PC-9 (cell line): Measurements from ENCODE around the gene SERTAD2. TPM values are rescaled to one million over a fixed set of nuclear protein-coding genes. Genes with fewer than 3 reads are reported as not detected.

ENCODE experiments used
- BruUV-seq: library from RNA; stranded (reverse); fragments of 400-500 nt; replicated peaks from 2 replicates; lab custom pipeline; 2021; lab: Mats Ljungman, UMichigan
- CTCF ChIA-PET: fragments of 300-600 bp; sonication (Branson Sonifier 250); formaldehyde crosslinking; loops from one replicate; lab custom pipeline; 2022; ENCODE audit warnings: antibody characterized with exemption; lab: Charles Lee
- POLR2A ChIA-PET: fragments of 300-600 bp; sonication (Branson Sonifier 250); formaldehyde crosslinking; loops from one replicate; lab custom pipeline; 2022; ENCODE audit warnings: antibody characterized with exemption; ENCODE audit not compliant: unreplicated experiment; lab: Charles Lee
- DNase-seq, 2 experiments: peaks; one replicate each; pipeline versions ENCODE4 v3.0.0 to v3.0.0-alpha.2; 2015 to 2022; ENCODE audit warnings: mixed read lengths in 1 of 2
- H2AFZ ChIP-seq: fragments of 200-600 bp; sonication (generic); 2 replicates; pipeline ENCODE4 v1.8.1; 2017; ENCODE audit warnings: antibody characterized with exemption
- H3F3A ChIP-seq: fragments of 200-600 bp; sonication (generic); 2 replicates; pipeline ENCODE4 v1.8.1; 2017; ENCODE audit warnings: antibody characterized with exemption, mild to moderate bottlenecking, low read depth; ENCODE audit not compliant: insufficient read depth
- H3K27ac ChIP-seq: fragments of 200-600 bp; sonication (generic); 2 replicates; pipeline ENCODE4 v1.6.1; 2016; ENCODE audit warnings: mixed run types
- H3K27me3 ChIP-seq: fragments of 200-600 bp; sonication (generic); 2 replicates; pipeline ENCODE4 v1.6.1; 2016; ENCODE audit warnings: low read depth, mixed run types; ENCODE audit not compliant: insufficient read depth
- H3K36me3 ChIP-seq: fragments of 200-600 bp; sonication (generic); 2 replicates; pipeline ENCODE4 v1.6.1; 2016; ENCODE audit warnings: low read depth, mixed run types
- H3K4me1 ChIP-seq: fragments of 200-600 bp; sonication (generic); replicated peaks from 2 replicates; pipeline ENCODE4 v1.6.1; 2016; ENCODE audit warnings: mixed run types; ENCODE audit not compliant: insufficient read depth
- H3K4me2 ChIP-seq: fragments of 200-600 bp; sonication (generic); 2 replicates; pipeline ENCODE4 v1.6.1; 2017; ENCODE audit warnings: mixed run types
- H3K4me3 ChIP-seq: fragments of 200-600 bp; sonication (generic); 2 replicates; pipeline ENCODE4 v1.6.1; 2016; ENCODE audit warnings: mixed run types
- H3K79me2 ChIP-seq: fragments of 200-600 bp; sonication (generic); 2 replicates; pipeline ENCODE4 v1.6.1; 2017; ENCODE audit warnings: low read depth, mixed run types
- H3K9me2 ChIP-seq: fragments of 200-600 bp; sonication (generic); 2 replicates; pipeline ENCODE4 v1.8.1; 2017; ENCODE audit warnings: mild to moderate bottlenecking; ENCODE audit not compliant: insufficient read depth
- H3K9me3 ChIP-seq: fragments of 200-600 bp; sonication (generic); 2 replicates; pipeline ENCODE4 v1.8.1; 2016; ENCODE audit warnings: low read depth; ENCODE audit not compliant: insufficient read depth
- H4K20me1 ChIP-seq: fragments of 200-600 bp; sonication (generic); 2 replicates; pipeline ENCODE4 v1.8.1; 2017; ENCODE audit not compliant: insufficient read depth
- CTCF ChIP-seq: fragments of 200-600 bp; sonication (generic); conservative IDR thresholded peaks from 2 replicates; pipeline ENCODE4 v1.6.1; 2017; ENCODE audit warnings: mixed run types, antibody characterized with exemption, mild to moderate bottlenecking, moderate library complexity
- EZH2 ChIP-seq: fragments of 200-600 bp; sonication (generic); IDR thresholded peaks from 2 replicates; pipeline ENCODE4 v1.8.0; 2017; ENCODE audit warnings: antibody characterized with exemption, low read depth
- intact Hi-C: fragments of 100-400 bp; cut with micrococcal nuclease; formaldehyde crosslinking; loops from one replicate; pipeline ENCODE4 v1.10.0; 2022; ENCODE audit not compliant: unreplicated experiment
- total RNA-seq: library from RNA; stranded (reverse); gene quantifications from 2 replicates; pipeline ENCODE4 v1.2.3, GENCODE V29; 2021

SERTAD2 gene
- total RNA-seq, 1 experiment from 2014 or later, result 31.4 TPM

- no peaks in the 10 kb centered on the region for H3K9me2 ChIP-seq
- BruUV-seq, result no TSS peak
- H3K4me2 ChIP-seq, result no peak overlapping the region
- DNase-seq, result no peak
- ChIA-PET CTCF (no interaction called here), POLR2A (interaction anchor here (1.0 kb wide), 1 partner anchor 53 kb away, joined by 7 read pairs; no protein-coding TSS in a partner anchor)
- no peaks in the 10 kb centered on the region for H3K9me3 ChIP-seq
- H3K27ac ChIP-seq, result no peak overlapping the region
- TF ChIP-seq CTCF (no peak), EZH2 (no peak)
- no peak overlapping the region for H2AFZ ChIP-seq
- H3K27me3 ChIP-seq, result no peaks in the 10 kb centered on the region
- no peak overlapping the region for H3K4me3 ChIP-seq
- intact Hi-C loops, result no loop called here
- no peaks in the 10 kb centered on the region for H3K36me3 ChIP-seq
- H3K4me1 ChIP-seq, result peaks cover 10% of the 10 kb centered on the region
- H3F3A ChIP-seq, result peaks cover 11% of the 10 kb centered on the region; the same call in 1 of the 2 replicates
- H4K20me1 ChIP-seq, result no peaks in the 10 kb centered on the region
- no peaks in the 10 kb centered on the region for H3K79me2 ChIP-seq
Measured at GRCh38 chr2:64697297-64698176, 43.8 kb upstream of the SERTAD2 start.

GRCh38 chr2:64696636-64697035 is 42.9 kb upstream of the SERTAD2 start:
- Histone ChIP-seq H3F3A (peaks cover 11% of the 10 kb centered on the region; the same call in 1 of the 2 replicates), H3K79me2 (no peaks in the 10 kb centered on the region), H3K4me3 (no peak overlapping the region), H3K4me1 (peaks cover 10% of the 10 kb centered on the region), H3K9me3 (no peaks in the 10 kb centered on the region), H2AFZ (no peak overlapping the region), H3K4me2 (no peak overlapping the region), H3K27ac (no peak overlapping the region), H3K27me3 (no peaks in the 10 kb centered on the region), H4K20me1 (no peaks in the 10 kb centered on the region), H3K9me2 (no peaks in the 10 kb centered on the region), H3K36me3 (no peaks in the 10 kb centered on the region)
- intact Hi-C loops, result no loop called here
- TF ChIP-seq CTCF, result no peak
- TF ChIP-seq EZH2, result no peak
- DNase-seq, result no peak
- ChIA-PET CTCF (no interaction called here), POLR2A (interaction anchor here (0.6 to 1.0 kb wide), 2 partner anchors 54 to 291 kb away, joined by 4 to 7 read pairs; no protein-coding TSS in a partner anchor)
- no TSS peak for BruUV-seq

GRCh38 chr2:64695721-64696261 is 42.1 kb upstream of the SERTAD2 start:
- H3K4me1 ChIP-seq, result peaks cover 10% of the 10 kb centered on the region
- no peak overlapping the region for H3K4me3 ChIP-seq
- POLR2A ChIA-PET, result interaction anchor here (0.6 kb wide), 1 partner anchor 292 kb away, joined by 4 read pairs; no protein-coding TSS in a partner anchor
- H3K79me2 ChIP-seq, result no peaks in the 10 kb centered on the region
- H2AFZ ChIP-seq, result no peak overlapping the region
- H4K20me1 ChIP-seq, result no peaks in the 10 kb centered on the region
- no peaks in the 10 kb centered on the region for H3K9me3 ChIP-seq
- no TSS peak for BruUV-seq
- H3K9me2 ChIP-seq, result no peaks in the 10 kb centered on the region
- no peak overlapping the region for H3K27ac ChIP-seq
- H3K36me3 ChIP-seq, result no peaks in the 10 kb centered on the region
- H3K4me2 ChIP-seq, result no peak overlapping the region
- peaks cover 11% of the 10 kb centered on the region; the same call in 1 of the 2 replicates for H3F3A ChIP-seq
- TF ChIP-seq CTCF (no peak), EZH2 (no peak)
- H3K27me3 ChIP-seq, result no peaks in the 10 kb centered on the region
- DNase-seq, result no peak
- intact Hi-C loops, result no loop called here
- CTCF ChIA-PET, result no interaction called here
